Activated CD4-positive, alpha-beta T cell treated with anti-CD3 and anti-CD28 coated beads, Interleukin-2, amount 50 U/mL, for 16 hours (primary cell): ENCODE results near the gene KIFAP3.
"Not testable (repeated sequence)": the region's sequence is repeated elsewhere in the genome, so short reads cannot be mapped to it uniquely, and the experiment has no call there.

ENCODE experiments used
- DNase-seq: peaks from one replicate; pipeline ENCODE4 v3.0.0-alpha.2; 2020

KIFAP3 gene

GRCh38 chr1:170063109-170063826, 11.2 kb downstream of the KIFAP3 start:
- DNase-seq = no peak

DNA sequence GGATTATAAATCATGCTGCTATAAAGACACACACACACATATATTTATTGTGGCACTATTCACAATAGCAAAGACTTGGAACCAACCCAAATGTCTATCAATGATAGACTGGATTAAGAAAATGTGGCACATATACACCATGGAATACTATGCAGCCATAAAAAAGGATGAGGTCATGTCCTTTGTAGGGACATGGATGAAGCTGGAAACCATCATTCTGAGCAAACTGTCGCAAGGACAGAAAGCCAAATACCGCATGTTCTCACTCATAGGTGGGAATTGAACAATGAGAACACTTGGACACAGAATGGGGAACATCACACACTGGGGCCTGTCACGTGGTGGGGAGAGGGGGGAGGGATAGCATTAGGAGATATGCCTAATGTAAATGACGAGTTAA, 12.8 kb downstream of the KIFAP3 start:
- DNase-seq = not testable (repeated sequence)

DNA sequence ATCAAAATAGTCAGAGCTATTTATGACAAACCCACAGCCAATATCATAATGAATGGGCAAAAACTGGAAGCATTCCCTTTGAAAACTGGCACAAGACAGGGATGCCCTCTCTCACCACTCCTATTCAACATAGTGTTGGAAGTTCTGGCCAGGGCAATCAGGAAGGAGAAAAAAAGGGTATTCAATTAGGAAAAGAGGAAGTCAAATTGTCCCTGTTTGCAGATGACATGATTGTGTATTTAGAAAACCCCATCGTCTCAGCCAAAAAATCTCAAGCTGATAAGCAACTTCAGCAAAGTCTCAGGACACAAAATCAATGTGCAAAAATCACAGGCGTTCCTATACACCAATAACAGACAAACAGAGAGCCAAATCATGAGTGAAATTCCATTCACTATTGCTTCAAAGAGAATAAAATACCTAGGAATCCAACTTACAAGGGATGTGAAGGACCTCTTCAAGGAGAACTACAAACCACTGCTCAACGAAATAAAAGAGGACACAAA, 14.4 kb downstream of the KIFAP3 start:
- DNase-seq = not testable (repeated sequence)

DNA sequence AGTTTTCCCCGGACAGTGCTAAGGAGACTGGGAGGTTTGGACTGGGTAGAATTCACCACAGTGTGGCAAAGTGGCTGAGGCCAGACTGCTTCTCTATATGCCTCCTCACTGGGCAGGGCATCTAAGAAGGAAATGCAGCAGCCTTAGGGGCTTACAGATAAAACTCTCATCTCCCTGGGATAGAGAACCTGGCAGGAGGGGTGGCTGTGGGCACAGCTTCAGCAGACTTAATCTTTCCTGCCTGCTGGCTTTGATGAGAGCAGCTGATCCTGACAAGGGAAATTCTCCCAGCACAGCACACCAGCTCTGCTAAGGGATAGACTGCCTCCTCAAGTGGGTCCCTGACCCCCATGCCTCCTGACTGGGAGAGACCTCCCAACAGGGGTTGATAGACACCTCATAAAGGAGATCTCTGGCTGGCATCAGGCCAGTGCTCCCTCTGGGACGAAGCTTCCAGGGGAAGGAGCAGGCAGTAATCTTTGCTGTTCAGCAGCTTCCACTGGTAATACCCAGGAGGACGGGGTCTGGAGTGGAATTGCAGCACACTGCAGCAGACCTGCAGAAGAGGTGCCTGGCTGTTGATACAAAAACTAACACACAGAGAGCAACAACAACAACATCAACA, 25.2 kb downstream of the KIFAP3 start:
- no peak for DNase-seq

DNA sequence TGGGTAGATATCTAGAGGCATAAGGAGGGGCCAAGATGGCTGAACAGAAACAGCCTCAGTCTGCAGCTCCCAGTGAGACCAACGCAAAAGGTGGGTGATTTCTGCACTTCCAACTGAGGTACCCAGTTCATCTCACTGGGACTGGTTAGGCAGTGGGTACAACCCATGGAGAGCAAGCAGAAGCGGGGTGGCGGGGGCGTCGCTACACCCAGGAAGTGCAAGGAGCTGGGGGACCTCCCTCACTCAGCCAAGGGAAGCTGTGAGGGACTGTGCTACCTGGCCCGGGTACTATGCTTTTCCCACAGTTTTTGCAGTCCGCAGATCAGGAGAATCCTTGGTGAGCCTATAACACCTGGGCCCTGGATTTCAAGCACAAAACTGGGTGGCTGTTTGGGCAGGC, 26.0 kb downstream of the KIFAP3 start:
- DNase-seq = no peak

DNA sequence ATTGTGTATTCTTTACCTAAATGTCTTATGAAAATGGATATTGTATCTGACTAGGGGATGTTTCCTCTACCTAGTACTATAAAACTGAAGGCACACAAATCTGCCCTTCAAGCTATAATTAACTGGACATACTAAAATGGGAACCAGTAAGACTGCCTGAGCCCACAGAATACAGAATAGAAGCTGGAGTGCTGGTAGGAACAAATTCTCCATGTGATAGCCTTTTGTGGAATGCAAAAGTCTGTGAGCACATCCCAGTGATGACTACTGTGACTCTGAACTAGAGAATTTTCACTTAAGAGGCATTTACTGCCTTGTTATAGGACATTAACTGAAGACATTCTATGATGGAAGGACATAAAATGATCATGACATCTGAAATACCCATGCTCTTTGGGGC, 30.3 kb downstream of the KIFAP3 start:
- DNase-seq = no peak

- no peak for DNase-seq
These were observed 32.9 kb downstream of the KIFAP3 start for GRCh38 chr1:170041423-170042192.

- no peak for DNase-seq
These were observed 41.8 kb downstream of the KIFAP3 start for GRCh38 chr1:170032531-170033280.

DNA sequence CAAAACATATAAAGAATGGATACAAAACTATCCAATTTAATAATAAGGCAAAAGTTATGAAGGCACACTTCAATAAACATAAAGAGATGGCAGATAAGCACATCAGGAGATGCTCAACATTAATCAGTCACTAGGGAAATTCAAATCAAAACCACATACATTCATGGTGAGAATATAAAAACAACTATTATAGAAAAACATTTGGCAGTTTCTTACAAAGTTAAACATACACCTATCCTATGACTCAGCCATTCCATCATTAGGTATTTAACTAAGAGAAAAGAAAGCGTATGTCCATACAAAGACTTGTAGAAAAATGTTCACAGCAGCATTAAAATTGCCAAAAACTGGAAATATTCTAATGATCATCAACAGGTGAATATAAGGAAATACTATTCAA, 44.3 kb downstream of the KIFAP3 start:
- DNase-seq = no peak

- no peak for DNase-seq
These were observed 46.7 kb downstream of the KIFAP3 start for GRCh38 chr1:170027760-170028159.

GRCh38 chr1:170020859-170021258, 53.6 kb downstream of the KIFAP3 start:
- no peak for DNase-seq

GRCh38 chr1:170017478-170017877, 57.0 kb downstream of the KIFAP3 start:
- no peak for DNase-seq

DNA sequence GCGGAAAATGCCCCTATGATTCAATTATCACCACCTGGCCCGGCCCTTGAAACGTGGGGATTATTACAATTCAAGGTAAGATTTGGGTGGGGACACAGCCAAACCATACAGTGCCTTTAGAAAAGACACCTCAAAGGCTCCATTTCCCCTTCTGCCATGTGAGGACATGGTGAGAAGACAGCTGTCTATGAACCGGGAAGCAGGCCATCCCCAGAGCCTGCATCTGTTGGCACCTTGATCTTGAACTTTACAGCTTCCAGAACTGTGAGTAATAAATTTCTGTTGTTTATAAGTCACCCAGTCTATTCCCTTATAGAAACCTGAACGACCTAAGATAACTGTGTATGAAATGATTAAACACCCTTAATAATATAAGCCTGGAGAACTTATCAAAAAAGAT, 61.6 kb downstream of the KIFAP3 start:
- DNase-seq = no peak

DNA sequence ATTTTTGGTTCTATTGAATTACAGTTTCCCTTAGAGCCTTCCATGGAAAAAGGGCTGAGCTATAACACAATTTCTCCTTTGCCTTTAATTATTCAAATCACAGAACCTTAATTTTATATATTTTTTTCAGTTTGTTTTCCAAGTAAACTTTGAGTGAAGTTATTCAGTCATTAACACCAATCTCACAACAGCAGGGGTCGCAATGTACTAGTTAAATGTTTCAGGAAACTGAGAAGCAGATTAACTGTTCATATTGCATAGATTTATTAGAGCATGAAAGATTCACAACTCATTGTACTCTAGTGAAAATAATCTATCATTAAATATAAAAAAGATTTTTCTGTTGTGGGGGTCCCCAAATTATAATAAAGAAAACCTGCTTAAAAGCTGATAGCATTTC, 64.1 kb downstream of the KIFAP3 start:
- peak; percentile 12 for DNase-seq

DNA sequence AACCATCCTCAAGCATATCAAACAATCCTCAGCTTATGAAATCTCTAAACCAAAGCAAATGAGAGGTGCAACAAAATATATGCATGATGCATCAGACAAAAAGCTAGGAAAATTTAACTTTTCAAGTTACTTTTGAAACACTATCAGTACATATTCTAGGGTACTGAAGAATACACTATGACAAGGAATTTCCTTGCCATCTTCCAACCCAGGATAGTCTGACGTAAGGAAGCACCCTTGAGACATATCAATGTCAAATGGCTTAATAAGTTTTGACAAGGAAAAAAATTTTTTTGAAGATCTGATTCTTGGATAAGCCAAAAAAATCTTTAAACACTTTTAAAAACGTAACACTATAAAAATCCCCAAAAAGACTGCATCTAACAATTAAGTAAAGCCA, 64.9 kb downstream of the KIFAP3 start:
- no peak for DNase-seq

DNA sequence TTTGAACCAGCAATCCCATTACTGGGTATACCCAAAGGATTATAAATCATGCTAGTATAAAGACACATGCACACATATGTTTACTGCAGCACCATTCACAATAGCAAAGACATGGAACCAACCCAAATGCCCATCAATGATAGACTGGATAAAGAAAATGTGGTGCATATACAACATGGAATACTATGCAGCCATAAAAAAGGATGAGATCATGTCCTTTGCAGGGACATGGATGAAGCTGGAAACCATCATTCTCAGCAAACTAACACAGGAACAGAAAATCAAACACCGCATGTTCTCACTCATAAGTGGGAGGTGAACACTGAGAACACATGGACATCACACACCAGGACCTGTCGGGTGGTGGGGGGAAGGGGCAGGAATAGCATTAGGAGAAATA, 65.8 kb downstream of the KIFAP3 start:
- not testable (repeated sequence) for DNase-seq

DNA sequence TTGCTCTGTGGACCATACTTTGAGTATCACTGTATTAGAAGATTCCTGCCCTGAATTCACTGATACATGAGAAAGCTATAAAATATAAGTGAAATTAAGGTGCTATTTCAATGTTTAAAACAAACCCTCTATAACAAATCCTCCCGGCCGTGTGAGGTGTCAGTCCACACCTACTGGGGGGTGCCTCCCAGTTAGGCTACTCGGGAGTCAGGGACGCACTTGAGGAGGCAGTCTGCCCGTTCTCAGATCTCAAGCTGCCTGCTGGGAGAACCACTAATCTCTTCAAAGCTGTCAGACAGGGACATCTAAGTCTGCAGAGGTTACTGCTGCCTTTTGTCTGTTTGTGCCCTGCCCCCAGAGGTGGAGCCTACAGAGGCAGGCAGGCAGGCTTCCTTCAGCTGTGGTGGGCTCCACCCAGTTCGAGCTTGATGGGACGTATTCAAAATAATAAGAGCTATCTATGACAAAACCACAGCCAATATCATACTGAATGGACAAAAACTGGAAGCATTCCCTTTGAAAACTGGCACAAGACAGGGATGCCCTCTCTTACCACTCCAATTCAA, 71.1 kb downstream of the KIFAP3 start:
- not testable (repeated sequence) for DNase-seq

DNA sequence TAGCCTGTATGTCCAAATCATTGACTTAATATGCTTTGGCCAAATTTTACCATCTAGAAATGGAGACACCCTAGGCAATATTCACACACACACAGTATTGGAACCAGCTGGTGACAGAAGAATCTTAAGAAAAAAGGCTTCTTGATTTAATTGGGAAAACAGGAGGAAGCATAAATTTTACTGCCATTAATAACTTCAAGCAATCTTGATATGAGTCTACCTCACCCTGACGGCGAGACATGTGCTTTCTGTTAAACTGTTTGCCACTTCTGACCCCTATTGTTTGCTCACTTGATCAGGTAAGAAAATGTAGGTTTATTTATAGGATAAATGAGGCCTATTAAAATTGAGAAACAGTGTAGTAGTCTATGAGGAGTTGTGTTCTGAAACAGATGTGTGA, 73.2 kb downstream of the KIFAP3 start:
- no peak for DNase-seq

GRCh38 chr1:169999761-170000160, 74.7 kb downstream of the KIFAP3 start:
- no peak for DNase-seq

GRCh38 chr1:169999331-169999741, 75.2 kb downstream of the KIFAP3 start:
- DNase-seq = no peak

- no peak for DNase-seq
These were observed 78.5 kb downstream of the KIFAP3 start for GRCh38 chr1:169995993-169996392.

- no peak for DNase-seq
These were observed 85.2 kb downstream of the KIFAP3 start for GRCh38 chr1:169989246-169989645.

- no peak for DNase-seq
These were observed 88.7 kb downstream of the KIFAP3 start for GRCh38 chr1:169985757-169986156.
